SK-N-SH (cell line): ENCODE measurements around the gene AAMP. TPM values are rescaled to one million over a fixed set of nuclear protein-coding genes. Genes with fewer than 3 reads are reported as not detected.

Experiments used
- CTCF ChIA-PET: fragments of 300-600, 350-600 bp; formaldehyde crosslinking; extraction: SDS; loops from one replicate; lab custom pipeline; 2021; lab: Yijun Ruan, JAX
- POLR2A ChIA-PET: fragments of 350-600 bp; sonication (Branson Sonifier 250); formaldehyde crosslinking; extraction: SDS; loops from one replicate; lab custom pipeline; 2020; ENCODE audit warnings: antibody characterized with exemption, inconsistent platforms; lab: Yijun Ruan, JAX
- DNase-seq: peaks from one replicate; pipeline ENCODE4 v3.0.0; 2012
- H2AFZ ChIP-seq: fragments of 200-600 bp; sonication (generic); 2 replicates; pipeline ENCODE4 v1.8.1; 2016; ENCODE audit warnings: antibody characterized with exemption, mild to moderate bottlenecking, low read depth
- H3F3A ChIP-seq: fragments of 200-600 bp; sonication (generic); replicated peaks from 2 replicates; pipeline ENCODE3; 2016; ENCODE audit warnings: antibody characterized with exemption, mild to moderate bottlenecking; ENCODE audit not compliant: insufficient read depth
- H3K27ac ChIP-seq, 2 experiments: fragments of 200-500 bp in 1 of 2; fragments of 200-600 bp in 1 of 2; sonication (Bioruptor generic) in 1 of 2; sonication (generic), shearing (Covaris generic) in 1 of 2; 2 replicates each; pipeline versions ENCODE4 v1.5.1 to v1.6.1; 2014 to 2016; ENCODE audit warnings: low read depth in 2 of 2, inconsistent platforms in 1 of 2, low read length in 1 of 2, mild to moderate bottlenecking in 1 of 2, mixed read lengths in 1 of 2
- H3K27me3 ChIP-seq: fragments of 200-600 bp; sonication (generic), shearing (Covaris generic); 2 replicates; pipeline ENCODE4 v1.6.1; 2016; ENCODE audit warnings: mixed run types; ENCODE audit not compliant: insufficient read depth
- H3K36me3 ChIP-seq, 2 experiments: fragments of 200-500 bp in 1 of 2; fragments of 200-600 bp in 1 of 2; sonication (Bioruptor generic) in 1 of 2; sonication (generic) in 1 of 2; replicated peaks in 1 of 2; 2 replicates each; pipeline versions ENCODE3 to v1.5.1; 2014 to 2016; ENCODE audit warnings: low read length in 1 of 2, mild to moderate bottlenecking in 1 of 2; ENCODE audit not compliant: insufficient read depth in 2 of 2, control insufficient read depth in 1 of 2
- H3K4me1 ChIP-seq, 2 experiments: fragments of 200-500 bp in 1 of 2; fragments of 200-600 bp in 1 of 2; sonication (Bioruptor generic) in 1 of 2; sonication (generic), shearing (Covaris generic) in 1 of 2; 2 replicates each; pipeline versions ENCODE4 v1.5.1 to v1.6.1; 2014 to 2016; ENCODE audit warnings: low read depth in 1 of 2, low read length in 1 of 2, mixed run types in 1 of 2; ENCODE audit not compliant: insufficient read depth in 2 of 2, control insufficient read depth in 1 of 2
- H3K4me2 ChIP-seq: fragments of 200-600 bp; sonication (generic), shearing (Covaris generic); 2 replicates; pipeline ENCODE4 v1.6.1; 2017; ENCODE audit warnings: mixed run types
- H3K4me3 ChIP-seq, 2 experiments: fragments of 200-500 bp in 1 of 2; fragments of 200-600 bp in 1 of 2; sonication (Bioruptor generic) in 1 of 2; sonication (generic), shearing (Covaris generic) in 1 of 2; 2 replicates each; pipeline versions ENCODE4 v1.5.1 to v1.8.1; 2014 to 2016; ENCODE audit warnings: low read depth in 2 of 2, inconsistent platforms in 1 of 2, low read length in 1 of 2, mild to moderate bottlenecking in 1 of 2, mixed read lengths in 1 of 2, moderate library complexity in 1 of 2
- H3K79me2 ChIP-seq: fragments of 200-600 bp; sonication (generic); 2 replicates; pipeline ENCODE4 v1.8.1; 2017; ENCODE audit warnings: mild to moderate bottlenecking; ENCODE audit not compliant: insufficient read depth
- H3K9ac ChIP-seq: fragments of 200-600 bp; sonication (generic); 2 replicates; pipeline ENCODE4 v1.6.1; 2017; ENCODE audit warnings: mixed run types
- H3K9me2 ChIP-seq: fragments of 200-600 bp; sonication (generic); 2 replicates; pipeline ENCODE4 v1.6.1; 2017; ENCODE audit warnings: mixed run types
- H3K9me3 ChIP-seq: fragments of 200-600 bp; sonication (generic); 2 replicates; pipeline ENCODE4 v1.6.1; 2017; ENCODE audit warnings: mixed run types, mild to moderate bottlenecking, moderate library complexity
- H4K20me1 ChIP-seq: fragments of 200-600 bp; sonication (generic); 2 replicates; pipeline ENCODE4 v1.6.1; 2017; ENCODE audit warnings: mild to moderate bottlenecking, mixed run types; ENCODE audit not compliant: insufficient read depth
- EZH2phosphoT487 ChIP-seq: fragments of 200-600 bp; sonication (generic); IDR thresholded peaks from 2 replicates; pipeline ENCODE4 v1.6.1; 2017; ENCODE audit warnings: low read depth, mixed run types, mild to moderate bottlenecking, antibody characterized with exemption, moderate library complexity, borderline replicate concordance
- FOXM1 ChIP-seq: IDR thresholded peaks from 2 replicates; pipeline ENCODE4 v1.4.0; 2012; ENCODE audit warnings: low read depth, mild to moderate bottlenecking
- GABPA ChIP-seq: IDR thresholded peaks from 2 replicates; pipeline ENCODE4 v1.4.0; 2012; ENCODE audit warnings: low read depth, mild to moderate bottlenecking
- MXI1 ChIP-seq: IDR thresholded peaks from 2 replicates; pipeline ENCODE4 v1.6.1; 2012; ENCODE audit warnings: mild to moderate bottlenecking, low read depth, low read length, improper control_type of control experiment
- NFIC ChIP-seq: IDR thresholded peaks from 2 replicates; pipeline ENCODE4 v1.4.0; 2012; ENCODE audit warnings: borderline replicate concordance
- POLR2AphosphoS5 ChIP-seq: IDR thresholded peaks from 2 replicates; pipeline ENCODE4 v1.6.1; 2012; ENCODE audit warnings: low read depth, low read length
- RAD21 ChIP-seq: IDR thresholded peaks from 2 replicates; pipeline ENCODE4 v1.6.1; 2012; ENCODE audit warnings: mild to moderate bottlenecking, low read length
- RCOR1 ChIP-seq: fragments of 150-350 bp; IDR thresholded peaks from 2 replicates; pipeline ENCODE4 v1.6.1; 2017; ENCODE audit warnings: antibody characterized with exemption, low read length
- SMC3 ChIP-seq: IDR thresholded peaks from 2 replicates; pipeline ENCODE4 v1.6.1; 2012; ENCODE audit warnings: low read depth, low read length, improper control_type of control experiment
- YY1 ChIP-seq: IDR thresholded peaks from 2 replicates; pipeline ENCODE4 v1.4.0; 2012; ENCODE audit warnings: low read depth, mild to moderate bottlenecking
- WGBS: methylation state at CpG from one replicate; pipeline ENCODE4 v1.1.6; 2017; ENCODE audit warnings: low lambda C conversion rate; 5-methylcytosine and 5-hydroxymethylcytosine counted together
- polyA plus RNA-seq, 3 experiments: library from polyadenylated mRNA; depleted of rRNA; stranded (reverse); fragments of >200 nt; gene quantifications; 2 replicates each; pipeline ENCODE4 v1.2.3, GENCODE V29; 2012
- TF ChIP-seq, protein P1 (sequence below): fragments of 150-350 bp; IDR thresholded peaks from 2 replicates; pipeline ENCODE4 v1.6.1; 2017; ENCODE audit warnings: antibody characterized with exemption, low read length, low read depth, borderline replicate concordance
- TF ChIP-seq, protein P2 (sequence below): fragments of 150-350 bp; IDR thresholded peaks from 2 replicates; pipeline ENCODE4 v1.6.1; 2016; ENCODE audit warnings: mild to moderate bottlenecking, low read depth, low read length

The AAMP gene
- polyA plus RNA-seq, 1 of the 3 experiments (the other 2 are of a cell fraction): 276 TPM

DNA sequence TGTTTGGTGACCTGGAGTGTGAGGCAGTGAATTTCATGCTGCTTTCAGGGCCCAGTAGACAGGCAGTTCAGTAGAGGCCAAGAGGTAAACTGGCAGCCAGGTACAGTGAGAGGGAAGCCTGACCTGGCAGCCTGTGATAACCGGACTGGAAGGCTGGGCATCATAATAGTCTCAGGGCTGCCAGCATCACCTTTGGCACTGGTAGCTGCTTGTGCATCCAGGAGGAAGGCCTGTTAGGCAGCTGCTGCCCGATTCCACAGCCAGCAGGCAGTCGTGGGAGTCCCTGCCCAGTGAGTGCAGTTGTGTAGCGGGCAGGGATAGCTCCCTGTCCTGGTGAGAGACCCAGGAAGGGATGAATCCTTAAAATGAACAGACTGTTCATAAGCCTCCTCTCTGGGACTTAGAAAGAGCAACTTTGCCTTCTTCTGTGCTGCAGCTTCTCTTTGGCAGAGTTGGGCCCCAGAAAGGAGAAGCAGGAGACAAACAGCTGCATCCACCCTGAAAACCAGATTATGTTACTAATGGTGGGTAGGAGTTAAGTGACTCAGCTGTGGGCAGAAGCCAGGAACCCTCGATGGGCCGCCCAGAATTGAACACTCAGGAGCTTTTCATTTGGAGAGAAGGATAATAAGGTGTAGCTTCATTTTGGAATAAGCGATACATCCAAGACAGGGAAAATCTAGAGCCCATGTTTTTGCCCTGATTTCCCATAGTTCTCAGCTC is 17.3 kb downstream of the AAMP start:
- Histone ChIP-seq H2AFZ (no peak overlapping the region), H3K9ac (no peak overlapping the region), H4K20me1 (no peaks in the 10 kb centered on the region), H3K36me3 (peaks cover 62 to 64% of the 10 kb centered on the region in 2 experiments), H3K27ac (no peak overlapping the region), H3K27me3 (no peaks in the 10 kb centered on the region), H3K4me2 (no peak overlapping the region), H3K9me2 (no peaks in the 10 kb centered on the region), H3F3A (peaks cover 71% of the 10 kb centered on the region), H3K4me1 (no peaks in the 10 kb centered on the region), H3K4me3 (no peak overlapping the region), H3K9me3 (no peaks in the 10 kb centered on the region), H3K79me2 (peaks cover 19% of the 10 kb centered on the region; the same call in 1 of the 2 replicates)
- 79% methylated on average over 7 of the region's 7 CpGs for WGBS
- TF ChIP-seq YY1 (no peak), RAD21 (no peak), FOXM1 (no peak), EZH2phosphoT487 (no peak), RCOR1 (no peak)
- DNase-seq: no peak
- CTCF ChIA-PET: interaction anchor here (1.6 kb wide), 1 partner anchor 19 kb away, joined by 6 read pairs; no protein-coding TSS in a partner anchor
- POLR2A ChIA-PET: no interaction called here

DNA sequence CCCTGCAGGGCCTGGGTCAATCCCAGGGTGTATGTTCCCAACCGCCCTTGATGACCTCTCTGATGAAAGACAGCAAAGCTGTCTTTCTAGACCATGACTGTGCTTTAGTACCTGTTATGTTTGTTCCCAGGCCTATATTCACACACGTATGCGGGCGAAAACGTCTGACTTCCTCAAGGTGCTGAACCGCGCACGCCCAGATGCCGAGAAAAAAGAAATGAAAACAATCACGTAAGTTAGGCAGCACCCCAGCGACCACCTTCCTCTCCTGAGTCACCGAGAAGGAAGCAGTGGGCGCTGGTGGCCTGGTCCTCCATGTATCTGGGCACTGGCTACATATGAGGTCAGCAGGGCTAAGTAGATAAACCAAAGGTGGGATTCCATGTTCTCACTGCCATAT is 20.2 kb downstream of the AAMP start:
- Histone ChIP-seq H3F3A (peaks cover 41% of the 10 kb centered on the region), H3K27ac (no peak overlapping the region), H3K4me1 (no peaks in the 10 kb centered on the region), H3K9me2 (no peaks in the 10 kb centered on the region), H3K4me2 (no peak overlapping the region), H3K27me3 (no peaks in the 10 kb centered on the region), H2AFZ (no peak overlapping the region), H4K20me1 (no peaks in the 10 kb centered on the region), H3K36me3 (peaks cover 65 to 76% of the 10 kb centered on the region in 2 experiments), H3K9me3 (no peaks in the 10 kb centered on the region), H3K4me3 (no peak overlapping the region), H3K79me2 (peaks cover 39% of the 10 kb centered on the region; the same call in 1 of the 2 replicates), H3K9ac (no peak overlapping the region)
- DNase-seq: no peak
- ChIA-PET POLR2A (no interaction called here), CTCF (no interaction called here)
- no peak for TF ChIP-seq GABPA
- no peak for TF ChIP-seq MXI1
- no peak for TF ChIP-seq SMC3
- no peak for TF ChIP-seq POLR2AphosphoS5
- TF ChIP-seq FOXM1: no peak
- no peak for TF ChIP-seq RAD21
- no peak for TF ChIP-seq NFIC
- TF ChIP-seq, protein P1, sequence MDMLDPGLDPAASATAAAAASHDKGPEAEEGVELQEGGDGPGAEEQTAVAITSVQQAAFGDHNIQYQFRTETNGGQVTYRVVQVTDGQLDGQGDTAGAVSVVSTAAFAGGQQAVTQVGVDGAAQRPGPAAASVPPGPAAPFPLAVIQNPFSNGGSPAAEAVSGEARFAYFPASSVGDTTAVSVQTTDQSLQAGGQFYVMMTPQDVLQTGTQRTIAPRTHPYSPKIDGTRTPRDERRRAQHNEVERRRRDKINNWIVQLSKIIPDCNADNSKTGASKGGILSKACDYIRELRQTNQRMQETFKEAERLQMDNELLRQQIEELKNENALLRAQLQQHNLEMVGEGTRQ: no peak
- TF ChIP-seq, protein P2, sequence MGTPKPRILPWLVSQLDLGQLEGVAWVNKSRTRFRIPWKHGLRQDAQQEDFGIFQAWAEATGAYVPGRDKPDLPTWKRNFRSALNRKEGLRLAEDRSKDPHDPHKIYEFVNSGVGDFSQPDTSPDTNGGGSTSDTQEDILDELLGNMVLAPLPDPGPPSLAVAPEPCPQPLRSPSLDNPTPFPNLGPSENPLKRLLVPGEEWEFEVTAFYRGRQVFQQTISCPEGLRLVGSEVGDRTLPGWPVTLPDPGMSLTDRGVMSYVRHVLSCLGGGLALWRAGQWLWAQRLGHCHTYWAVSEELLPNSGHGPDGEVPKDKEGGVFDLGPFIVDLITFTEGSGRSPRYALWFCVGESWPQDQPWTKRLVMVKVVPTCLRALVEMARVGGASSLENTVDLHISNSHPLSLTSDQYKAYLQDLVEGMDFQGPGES: no peak
- 96% methylated on average over 13 of the region's 13 CpGs for WGBS
